Activated CD8-positive, alpha-beta memory T cell treated with anti-CD3 and anti-CD28 coated beads, Interleukin-2, amount 50 U/mL, for 48 hours (primary cell): ENCODE data around the gene TMA16.
"Not testable (repeated sequence)": the region's sequence is repeated elsewhere in the genome, so short reads cannot be mapped to it uniquely, and the experiment has no call there.

Experiments used
- DNase-seq: peaks from one replicate; pipeline ENCODE4 v3.0.0-alpha.2; 2020

The TMA16 gene

GRCh38 chr4:163523791-163524365 is 29.4 kb downstream of the TMA16 start:
- no peak for DNase-seq

DNA sequence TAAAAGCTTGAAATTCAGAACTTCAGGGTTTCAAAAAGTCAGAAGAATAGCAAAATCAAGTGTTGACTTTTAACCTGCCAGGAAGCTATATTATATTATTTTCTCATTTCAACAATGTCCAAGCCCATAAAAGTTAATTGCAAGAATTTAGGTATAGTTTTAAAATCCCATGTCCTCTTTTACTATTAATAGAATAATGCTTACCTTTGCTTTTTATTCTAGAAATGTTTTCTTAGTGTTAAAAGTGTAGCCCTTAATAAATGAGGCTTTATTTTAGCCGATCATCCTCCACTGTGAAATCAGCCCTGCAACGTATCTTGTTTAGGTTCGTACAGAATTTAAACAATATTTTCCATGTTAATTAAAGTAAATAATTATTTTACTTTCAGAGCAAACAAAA is 31.5 kb downstream of the TMA16 start:
- no peak for DNase-seq

- DNase-seq: no peak
Measured at GRCh38 chr4:163527172-163527571, 32.7 kb downstream of the TMA16 start.

DNA sequence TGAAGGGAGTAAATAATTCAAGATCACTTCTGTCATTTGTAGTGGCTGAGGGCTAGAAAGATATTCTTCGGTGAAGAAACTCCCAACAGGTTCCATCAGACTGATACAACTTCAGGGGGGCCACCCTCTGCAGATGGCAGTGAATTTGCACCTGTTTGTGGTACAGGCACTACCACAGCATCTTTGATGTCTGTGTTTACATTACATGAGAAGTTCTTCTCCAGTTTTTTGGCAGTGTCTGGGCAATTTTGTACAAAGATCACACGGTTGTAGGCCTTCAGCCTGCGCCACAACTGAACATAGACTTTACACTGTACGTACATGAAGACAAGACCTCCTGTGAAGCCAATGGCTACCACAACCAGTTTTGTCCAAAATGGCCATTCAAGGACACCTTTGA is 34.2 kb downstream of the TMA16 start:
- DNase-seq: no peak

- no peak for DNase-seq
Measured at GRCh38 chr4:163534056-163534455, 39.6 kb downstream of the TMA16 start.

- no peak for DNase-seq
Measured at GRCh38 chr4:163535657-163536056, 41.2 kb downstream of the TMA16 start.

- DNase-seq: no peak
Measured at GRCh38 chr4:163536091-163536490, 41.6 kb downstream of the TMA16 start.

- no peak for DNase-seq
Measured at GRCh38 chr4:163537114-163537513, 42.6 kb downstream of the TMA16 start.

DNA sequence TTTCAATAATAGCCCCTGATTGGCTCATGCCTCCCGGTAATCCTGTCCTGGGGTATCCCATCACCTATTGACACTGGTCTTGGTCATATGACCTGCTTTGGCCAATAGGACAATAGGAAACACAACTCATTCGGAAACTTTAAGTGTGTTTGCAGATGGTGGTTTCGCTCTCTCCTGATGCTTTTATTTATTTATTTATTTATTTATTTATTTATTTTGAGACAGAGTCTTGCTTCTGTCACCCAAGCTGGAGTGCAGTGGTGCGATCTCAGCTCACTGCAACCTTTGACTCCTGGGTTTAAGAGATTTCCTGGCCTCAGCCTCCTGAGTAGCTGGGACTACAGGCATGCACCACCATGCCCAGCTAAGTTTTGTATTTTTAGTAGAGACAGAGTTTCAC is 44.3 kb downstream of the TMA16 start:
- not testable (repeated sequence) for DNase-seq

DNA sequence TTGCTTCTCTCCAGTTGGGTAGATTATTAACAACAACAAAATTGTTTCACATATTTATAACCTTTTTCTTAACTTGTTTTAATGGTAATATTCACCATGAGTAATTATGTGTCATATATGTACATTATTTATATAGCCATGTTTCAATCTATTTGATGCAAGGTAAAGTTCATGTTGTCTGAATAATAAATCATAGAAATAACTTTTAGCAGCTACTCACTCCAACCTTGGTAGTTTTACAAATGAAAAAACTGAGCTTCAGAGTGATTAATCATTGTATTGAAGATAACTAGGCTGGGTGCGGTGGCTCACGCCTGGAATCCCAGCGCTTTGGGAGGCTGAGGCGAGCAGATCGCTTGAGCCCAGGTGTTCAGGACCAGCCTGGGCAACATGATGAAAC is 46.0 kb downstream of the TMA16 start:
- no peak for DNase-seq

GRCh38 chr4:163540977-163541376 is 46.5 kb downstream of the TMA16 start:
- DNase-seq: no peak

GRCh38 chr4:163542275-163542674 is 47.8 kb downstream of the TMA16 start:
- DNase-seq: no peak

DNA sequence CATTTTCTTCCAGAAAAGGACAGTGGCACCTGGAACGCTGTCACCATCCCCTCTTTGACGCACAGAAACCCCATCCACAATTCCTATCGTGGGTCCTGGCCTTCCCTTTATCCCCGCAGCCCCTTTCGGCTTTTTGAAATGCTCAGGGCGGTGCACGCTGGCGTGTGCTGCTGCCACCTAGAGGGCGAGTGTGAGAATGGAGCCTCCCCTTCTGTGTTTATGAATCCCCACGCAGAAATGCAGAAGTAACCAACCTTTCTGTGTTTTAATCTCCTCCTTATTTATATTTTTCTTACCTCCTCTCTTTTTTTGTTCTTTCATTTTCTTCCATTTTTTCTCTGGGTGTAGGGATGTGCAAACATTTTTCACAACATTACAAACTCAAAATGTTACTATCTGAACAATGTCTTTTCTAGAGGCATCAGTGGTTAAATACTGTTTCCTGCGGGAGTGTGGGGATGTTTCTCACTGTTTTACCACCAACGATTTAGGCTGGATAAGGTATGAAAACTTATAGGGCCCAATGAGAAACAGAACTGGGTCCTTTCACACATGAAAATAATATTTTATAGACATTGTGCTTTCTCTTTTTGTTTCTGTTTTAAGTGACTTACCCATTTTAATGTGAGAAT is 50.0 kb downstream of the TMA16 start:
- DNase-seq: peak; percentile 79

GRCh38 chr4:163548481-163549243 is 54.2 kb downstream of the TMA16 start:
- DNase-seq: no peak

DNA sequence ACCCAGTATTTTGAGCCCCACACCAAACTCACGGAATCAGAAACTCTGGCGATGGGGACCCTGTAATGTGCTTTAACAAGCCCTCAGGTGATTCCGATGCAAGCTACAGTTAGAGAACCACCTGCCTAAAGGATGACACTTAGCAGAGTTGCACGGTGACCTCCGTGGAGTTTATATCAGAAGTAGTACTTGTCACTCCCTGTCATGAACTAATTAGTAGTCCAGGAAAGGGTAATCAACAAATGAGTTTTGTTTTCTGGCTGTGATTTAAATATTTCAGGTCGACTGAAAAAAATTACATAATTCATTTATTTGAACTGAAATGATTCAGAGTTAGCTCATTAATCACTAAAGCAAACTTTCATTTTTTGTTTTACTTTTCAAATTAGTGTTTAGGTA is 56.4 kb downstream of the TMA16 start:
- DNase-seq: no peak

GRCh38 chr4:163553146-163553545 is 58.7 kb downstream of the TMA16 start:
- DNase-seq: no peak

GRCh38 chr4:163554870-163555465 is 60.5 kb downstream of the TMA16 start:
- DNase-seq: no peak

- DNase-seq: no peak
Measured at GRCh38 chr4:163556177-163556576, 61.7 kb downstream of the TMA16 start.

- DNase-seq: no peak
Measured at GRCh38 chr4:163556650-163557391, 62.3 kb downstream of the TMA16 start.

- no peak for DNase-seq
Measured at GRCh38 chr4:163558539-163559044, 64.1 kb downstream of the TMA16 start.

GRCh38 chr4:163562496-163562895 is 68.0 kb downstream of the TMA16 start:
- DNase-seq: no peak

DNA sequence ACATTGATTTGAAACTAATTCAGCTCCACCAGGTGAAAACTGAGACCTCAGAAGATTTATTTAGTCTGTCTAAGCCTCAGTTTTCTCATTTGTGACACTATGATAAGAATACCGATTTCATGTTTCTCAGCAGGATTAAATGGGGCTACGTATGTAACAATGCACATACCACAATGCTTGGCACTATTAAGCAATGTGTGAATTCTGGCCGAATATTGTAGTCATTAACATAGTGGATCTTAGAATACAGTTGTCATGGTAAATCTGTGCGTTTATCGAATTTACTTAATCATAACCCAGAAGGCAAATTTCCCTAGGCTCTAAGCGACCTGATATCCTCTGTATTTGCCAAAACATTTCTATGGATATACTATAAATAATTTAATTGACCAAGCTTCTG is 69.1 kb downstream of the TMA16 start:
- no peak for DNase-seq

GRCh38 chr4:163564221-163564720 is 69.8 kb downstream of the TMA16 start:
- no peak for DNase-seq
